ENCODE results near the gene LRRC46.

GRCh38 chr17:47870056-47870455 is 38.6 kb downstream of the LRRC46 start:
- TF ChIP-seq CTCF (IDR thresholded peaks at IDR 0.05) (no peak), EZH2 (IDR thresholded peaks at IDR 0.05; ENCODE audit: borderline replicate concordance, insufficient read depth, low read depth, low read length, poor library complexity, severe bottlenecking) (no peak)
